DND-41 (cell line): Measurements from ENCODE around the gene EDA.
"Not testable (repeated sequence)": the region's sequence is repeated elsewhere in the genome, so short reads cannot be mapped to it uniquely, and the experiment has no call there.

Source experiments
- ATAC-seq: fragments of 200-7000 bp; cut with Tn5 transposase; 3 replicates; pipeline ENCODE4 v1.9.1; 2021; ENCODE audit warnings: low read depth; ENCODE audit not compliant: insufficient read depth
- DNase-seq: peaks from one replicate; pipeline ENCODE4 v3.0.0-alpha.2; 2020
- H2AFZ ChIP-seq: 2 replicates; pipeline ENCODE4 v1.6.0; 2012; ENCODE audit warnings: low read depth, low read length
- H3K27ac ChIP-seq: 2 replicates; pipeline ENCODE4 v1.5.1; 2012; ENCODE audit warnings: low read length, inconsistent platforms
- H3K27me3 ChIP-seq: fragments of 200-600 bp; sonication (generic); 2 replicates; pipeline ENCODE4 v1.6.0; 2012; ENCODE audit warnings: low read length, mild to moderate bottlenecking, inconsistent platforms; ENCODE audit not compliant: insufficient read depth, poor library complexity
- H3K36me3 ChIP-seq: 2 replicates; pipeline ENCODE4 v1.5.1; 2012; ENCODE audit warnings: low read length, inconsistent platforms; ENCODE audit not compliant: insufficient read depth
- H3K4me1 ChIP-seq: 2 replicates; pipeline ENCODE4 v1.5.1; 2012; ENCODE audit warnings: mild to moderate bottlenecking, low read length; ENCODE audit not compliant: insufficient read depth
- H3K4me2 ChIP-seq: 2 replicates; pipeline ENCODE4 v1.6.0; 2012; ENCODE audit warnings: mild to moderate bottlenecking, moderate library complexity, low read length, inconsistent platforms; ENCODE audit not compliant: insufficient read depth
- H3K4me3 ChIP-seq, 2 experiments: fragments of 200-600 bp in 1 of 2; shearing (Covaris generic) in 1 of 2; 2 replicates each; pipeline ENCODE4 v1.5.1; 2012 to 2016; ENCODE audit warnings: inconsistent platforms in 2 of 2, low read length in 2 of 2, mild to moderate bottlenecking in 2 of 2, low read depth in 1 of 2, moderate library complexity in 1 of 2
- H3K79me2 ChIP-seq: 2 replicates; pipeline ENCODE4 v1.6.0; 2012; ENCODE audit warnings: low read length, inconsistent platforms; ENCODE audit not compliant: insufficient read depth
- H3K9ac ChIP-seq: 2 replicates; pipeline ENCODE4 v1.6.0; 2012; ENCODE audit warnings: low read depth, mild to moderate bottlenecking, inconsistent platforms, low read length, moderate library complexity
- H3K9me3 ChIP-seq: 2 replicates; pipeline ENCODE4 v1.5.1; 2012; ENCODE audit warnings: low read length, moderate library complexity, mild to moderate bottlenecking, inconsistent platforms; ENCODE audit not compliant: insufficient read depth, severe bottlenecking
- H4K20me1 ChIP-seq: 2 replicates; pipeline ENCODE4 v1.6.0; 2012; ENCODE audit warnings: low read length; ENCODE audit not compliant: insufficient read depth
- CTCF ChIP-seq: IDR thresholded peaks from 2 replicates; pipeline ENCODE4 v1.5.1; 2012; ENCODE audit warnings: borderline replicate concordance, low read length, moderate library complexity, mild to moderate bottlenecking; ENCODE audit not compliant: poor library complexity, severe bottlenecking; ENCODE audit errors: extremely low read depth
- EZH2 ChIP-seq: IDR thresholded peaks from 3 replicates; pipeline ENCODE4 v1.6.1; 2012; ENCODE audit warnings: borderline replicate concordance, low read depth, mild to moderate bottlenecking, moderate library complexity, low read length, inconsistent platforms; ENCODE audit not compliant: severe bottlenecking

EDA gene

GRCh38 chrX:69813677-69814076, 197.8 kb downstream of the EDA start:
- no peaks in the 10 kb centered on the region for H3K4me1 ChIP-seq
- ATAC-seq (no peak), DNase-seq (no peak)
- H2AFZ ChIP-seq = no peak overlapping the region
- H3K4me2 ChIP-seq = no peak overlapping the region
- TF ChIP-seq EZH2 (no peak), CTCF (no peak)
- no peaks in the 10 kb centered on the region for H3K79me2 ChIP-seq
- no peaks in the 10 kb centered on the region for H3K9me3 ChIP-seq
- H3K27ac ChIP-seq = no peak overlapping the region
- H3K9ac ChIP-seq = no peak overlapping the region
- H3K4me3 ChIP-seq = no peak overlapping the region
- H4K20me1 ChIP-seq = no peaks in the 10 kb centered on the region
- no peaks in the 10 kb centered on the region for H3K27me3 ChIP-seq
- H3K36me3 ChIP-seq = no peaks in the 10 kb centered on the region

GRCh38 chrX:69815063-69815462, 199.2 kb downstream of the EDA start:
- no peaks in the 10 kb centered on the region for H3K27me3 ChIP-seq
- H3K79me2 ChIP-seq = no peaks in the 10 kb centered on the region
- H3K4me3 ChIP-seq = no peak overlapping the region
- H3K4me2 ChIP-seq = no peak overlapping the region
- no peaks in the 10 kb centered on the region for H4K20me1 ChIP-seq
- DNase-seq (no peak), ATAC-seq (no peak)
- no peak for TF ChIP-seq EZH2
- no peak for TF ChIP-seq CTCF
- H3K4me1 ChIP-seq = no peaks in the 10 kb centered on the region
- no peaks in the 10 kb centered on the region for H3K9me3 ChIP-seq
- H2AFZ ChIP-seq = no peak overlapping the region
- no peak overlapping the region for H3K9ac ChIP-seq
- H3K27ac ChIP-seq = no peak overlapping the region
- no peaks in the 10 kb centered on the region for H3K36me3 ChIP-seq

- Histone ChIP-seq H3K9ac (no peak overlapping the region), H3K4me3 (no peak overlapping the region), H3K4me2 (no peak overlapping the region), H4K20me1 (no peaks in the 10 kb centered on the region), H3K36me3 (no peaks in the 10 kb centered on the region), H2AFZ (no peak overlapping the region), H3K9me3 (no peaks in the 10 kb centered on the region), H3K4me1 (no peaks in the 10 kb centered on the region), H3K27me3 (no peaks in the 10 kb centered on the region), H3K27ac (no peak overlapping the region), H3K79me2 (no peaks in the 10 kb centered on the region)
- TF ChIP-seq CTCF (no peak), EZH2 (no peak)
- DNase-seq (no peak), ATAC-seq (no peak)
Measured at GRCh38 chrX:69815519-69815918, 199.6 kb downstream of the EDA start.

GRCh38 chrX:69844636-69845035, 228.7 kb downstream of the EDA start:
- Histone ChIP-seq H3K4me2 (no peak overlapping the region), H3K79me2 (no peaks in the 10 kb centered on the region), H3K4me3 (no peak overlapping the region), H4K20me1 (no peaks in the 10 kb centered on the region), H3K9me3 (no peaks in the 10 kb centered on the region), H3K27ac (no peak overlapping the region), H2AFZ (no peak overlapping the region), H3K27me3 (no peaks in the 10 kb centered on the region), H3K4me1 (no peaks in the 10 kb centered on the region), H3K9ac (no peak overlapping the region), H3K36me3 (no peaks in the 10 kb centered on the region)
- DNase-seq (no peak), ATAC-seq (no peak)
- TF ChIP-seq EZH2 = no peak
- TF ChIP-seq CTCF = no peak

- not testable (repeated sequence) for H3K9me3 ChIP-seq, H3K4me2 ChIP-seq, H3K79me2 ChIP-seq, H3K4me3 ChIP-seq, H4K20me1 ChIP-seq, H3K27ac ChIP-seq, H3K27me3 ChIP-seq, ATAC-seq, H3K4me1 ChIP-seq, H2AFZ ChIP-seq, H3K36me3 ChIP-seq, DNase-seq, H3K9ac ChIP-seq
Measured at GRCh38 chrX:69859999-69860398, 244.1 kb downstream of the EDA start.
